NCI-H1092 treated with DMSO at 0.1 percent for 48 hours (cell line): ENCODE results near the gene SZRD1.

Experiments used
- DNase-seq: peaks from one replicate; lab custom pipeline; 2025; lab: John Stamatoyannopoulos, UW

SZRD1 gene

GRCh38 chr1:16394977-16395376 is 27.9 kb downstream of the SZRD1 start:
- no peak for DNase-seq

GRCh38 chr1:16396591-16396990 is 29.5 kb downstream of the SZRD1 start:
- no peak for DNase-seq

- no peak for DNase-seq
These were observed 30.1 kb downstream of the SZRD1 start for GRCh38 chr1:16397120-16397519.

- DNase-seq, result no peak
These were observed 31.4 kb downstream of the SZRD1 start for GRCh38 chr1:16398371-16398953.

- no peak for DNase-seq
These were observed 35.7 kb downstream of the SZRD1 start for GRCh38 chr1:16402742-16403141.

- DNase-seq, result no peak
These were observed 38.4 kb downstream of the SZRD1 start for GRCh38 chr1:16405441-16405840.

GRCh38 chr1:16406868-16407267 is 39.8 kb downstream of the SZRD1 start:
- no peak for DNase-seq

- no peak for DNase-seq
These were observed 42.6 kb downstream of the SZRD1 start for GRCh38 chr1:16409536-16410152.

GRCh38 chr1:16410803-16411202 is 43.8 kb downstream of the SZRD1 start:
- DNase-seq, result no peak

- DNase-seq, result no peak
These were observed 46.1 kb downstream of the SZRD1 start for GRCh38 chr1:16413191-16413590.

- peak; percentile 7 for DNase-seq
These were observed 51.9 kb downstream of the SZRD1 start for GRCh38 chr1:16418823-16419425.

- no peak for DNase-seq
These were observed 53.5 kb downstream of the SZRD1 start for GRCh38 chr1:16420424-16421118.

GRCh38 chr1:16421201-16421600 is 54.2 kb downstream of the SZRD1 start:
- DNase-seq, result no peak

- no peak for DNase-seq
These were observed 55.0 kb downstream of the SZRD1 start for GRCh38 chr1:16422041-16422440.

GRCh38 chr1:16425125-16426025 is 58.3 kb downstream of the SZRD1 start:
- DNase-seq, result no peak

- no peak for DNase-seq
These were observed 63.6 kb downstream of the SZRD1 start for GRCh38 chr1:16430606-16431005.

- no peak for DNase-seq
These were observed 66.0 kb downstream of the SZRD1 start for GRCh38 chr1:16433030-16433429.

- DNase-seq, result no peak
These were observed 67.0 kb downstream of the SZRD1 start for GRCh38 chr1:16434007-16434406.

GRCh38 chr1:16434501-16434900 is 67.5 kb downstream of the SZRD1 start:
- no peak for DNase-seq

GRCh38 chr1:16436946-16437474 is 70.0 kb downstream of the SZRD1 start, which contains the start of gene SPATA21:
Gene SPATA21, minus strand, starts transcription at chr1:16437424. Its CDS starts 6,053 bp downstream, at chr1:16431371.
- DNase-seq, result no peak

GRCh38 chr1:16438516-16438915 is 71.5 kb downstream of the SZRD1 start:
- no peak for DNase-seq

GRCh38 chr1:16438924-16439323 is 71.9 kb downstream of the SZRD1 start:
- no peak for DNase-seq
